Lower leg skin (tissue), 4 donors: ENCODE data around the gene PRAC2. TPM values are rescaled to one million over a fixed set of nuclear protein-coding genes. Genes with fewer than 3 reads are reported as not detected.
"Not testable (repeated sequence)": the region's sequence is repeated elsewhere in the genome, so short reads cannot be mapped to it uniquely, and the experiment has no call there.

ENCODE experiments used
- DNase-seq, 2 donors: peaks; one replicate each; pipeline ENCODE4 v3.0.0-alpha.2; 2019; ENCODE audit warnings: low spot score in 2 of 2
- H3K4me3 ChIP-seq: fragments of 200-600 bp; sonication (generic); 2 replicates; pipeline ENCODE4 v1.5.1; 2017; ENCODE audit warnings: mild to moderate bottlenecking, low read depth; ENCODE audit not compliant: poor library complexity, severe bottlenecking
- CTCF ChIP-seq, 3 donors: fragments of 450-650 bp; IDR thresholded peaks; one replicate each; pipeline ENCODE4 v1.5.1; 2016; ENCODE audit warnings: antibody characterized with exemption in 3 of 3, mild to moderate bottlenecking in 3 of 3, moderate library complexity in 2 of 3
- POLR2A ChIP-seq, 2 donors: fragments of 450-650 bp; IDR thresholded peaks; one replicate each; pipeline ENCODE4 v1.6.1; 2016 to 2017; ENCODE audit warnings: antibody characterized with exemption in 2 of 2, mild to moderate bottlenecking in 1 of 2, moderate library complexity in 1 of 2
- WGBS, 2 donors: methylation state at CpG; one replicate each; pipeline ENCODE4 v1.1.5; 2018; 5-methylcytosine and 5-hydroxymethylcytosine counted together
- intact Hi-C: fragments of 100-400 bp; cut with DNase I; formaldehyde crosslinking; loops from one replicate; pipeline ENCODE4 v1.15.0; 2023; ENCODE audit warnings: low total_unique reads
- total RNA-seq, 4 donors: library from RNA; depleted of rRNA; stranded (reverse); fragments of >200 nt; gene quantifications; one replicate each; pipeline ENCODE4 v1.1.0, GENCODE V29; 2016

The PRAC2 gene
- total RNA-seq, 4 donors from 2014 or later: not detected

- WGBS, 2 donors: 63 to 64% methylated on average over 4 of the region's 4 CpGs
- intact Hi-C loops: no loop called here
- TF ChIP-seq POLR2A (IDR thresholded peaks at IDR 0.05) (no peak), CTCF (IDR thresholded peaks at IDR 0.05) (no peak)
- H3K4me3 ChIP-seq: no peak overlapping the region
- DNase-seq: peak in 1 of 2 donors; percentile 28
Measured at GRCh38 chr17:48711128-48711527, 11.9 kb upstream of the PRAC2 start.

GRCh38 chr17:48715496-48716399, 7.2 kb upstream of the PRAC2 start:
- 39 to 49% methylated on average over 5 of the region's 5 CpGs for WGBS, 2 donors
- peak in 1 of 2 donors; percentile 62 for DNase-seq
- TF ChIP-seq POLR2A (IDR thresholded peaks at IDR 0.05) (no peak), CTCF (IDR thresholded peaks at IDR 0.05) (no peak)
- intact Hi-C loops: loop anchor here (5.0 kb wide), 1 partner anchor 167 kb away; no protein-coding TSS in a partner anchor
- no peak overlapping the region for H3K4me3 ChIP-seq

GRCh38 chr17:48716549-48716948, 6.4 kb upstream of the PRAC2 start:
- 78 to 85% methylated on average over 3 of the region's 3 CpGs for WGBS, 2 donors
- DNase-seq, H3K4me3 ChIP-seq: not testable (repeated sequence)
- intact Hi-C loops: loop anchor here (5.0 kb wide), 1 partner anchor 166 kb away; no protein-coding TSS in a partner anchor

GRCh38 chr17:48717367-48718226, 5.4 kb upstream of the PRAC2 start:
- 12 to 14% methylated on average over 10 of the region's 10 CpGs for WGBS, 2 donors
- peak in 1 of 2 donors; percentile 36 for DNase-seq
- intact Hi-C loops: loop anchor here (5.0 kb wide), 1 partner anchor 165 kb away; no protein-coding TSS in a partner anchor
- no peak overlapping the region for H3K4me3 ChIP-seq
- TF ChIP-seq POLR2A (IDR thresholded peaks at IDR 0.05): no peak
- TF ChIP-seq CTCF (IDR thresholded peaks at IDR 0.05): no peak

- WGBS, 2 donors: 9 to 18% methylated on average over 24 of the region's 24 CpGs
- no peak overlapping the region for H3K4me3 ChIP-seq
- TF ChIP-seq CTCF (IDR thresholded peaks at IDR 0.05): no peak
- no peak for TF ChIP-seq POLR2A (IDR thresholded peaks at IDR 0.05)
- intact Hi-C loops: loop anchor here (5.0 kb wide), 1 partner anchor 164 kb away; no protein-coding TSS in a partner anchor
- peak in 1 of 2 donors; percentile 86 for DNase-seq
Measured at GRCh38 chr17:48718227-48718760, 4.7 kb upstream of the PRAC2 start.
